ENCODE data around the gene DMAP1.

The DMAP1 gene

GRCh38 chr1:44229435-44230167, 16.3 kb downstream of the DMAP1 start:
- DNase-seq = no peak

DNA sequence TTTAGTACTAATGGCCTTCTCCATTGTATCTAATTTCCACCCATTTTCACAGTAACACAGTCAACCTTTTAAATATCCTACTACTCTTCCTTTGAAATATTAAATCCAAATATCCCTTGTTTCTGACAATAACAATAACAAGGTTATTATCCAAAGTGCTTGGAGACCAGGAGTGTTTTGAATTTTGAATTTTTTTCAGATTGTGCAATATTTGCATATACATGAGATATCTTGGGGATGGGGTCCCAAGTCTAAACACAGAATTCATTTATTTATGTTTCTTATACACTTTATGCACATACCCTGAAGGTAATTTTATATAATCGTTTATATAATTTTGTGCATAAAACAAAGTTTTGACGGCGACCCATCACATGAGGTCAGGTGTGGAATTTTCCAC, 17.5 kb downstream of the DMAP1 start:
- DNase-seq = no peak

DNA sequence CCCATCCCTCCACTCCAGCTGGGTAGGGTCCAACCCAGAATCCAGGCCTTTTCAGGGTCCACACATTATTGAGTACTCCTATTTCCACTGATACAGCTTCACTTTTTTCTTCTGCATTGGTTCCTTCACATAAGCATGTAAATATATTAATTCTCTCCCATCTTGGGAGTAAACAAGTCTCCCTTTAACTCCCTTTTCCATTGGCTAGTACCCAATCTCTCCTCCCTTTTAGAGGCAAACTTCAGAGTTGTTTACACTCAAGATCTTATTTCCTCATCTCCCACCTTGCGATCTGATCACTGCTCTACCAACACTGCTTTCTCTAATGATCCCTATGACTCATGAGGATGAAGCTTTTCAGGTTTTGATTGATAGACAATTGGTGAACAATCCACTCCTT, 20.3 kb downstream of the DMAP1 start:
- DNase-seq = no peak

DNA sequence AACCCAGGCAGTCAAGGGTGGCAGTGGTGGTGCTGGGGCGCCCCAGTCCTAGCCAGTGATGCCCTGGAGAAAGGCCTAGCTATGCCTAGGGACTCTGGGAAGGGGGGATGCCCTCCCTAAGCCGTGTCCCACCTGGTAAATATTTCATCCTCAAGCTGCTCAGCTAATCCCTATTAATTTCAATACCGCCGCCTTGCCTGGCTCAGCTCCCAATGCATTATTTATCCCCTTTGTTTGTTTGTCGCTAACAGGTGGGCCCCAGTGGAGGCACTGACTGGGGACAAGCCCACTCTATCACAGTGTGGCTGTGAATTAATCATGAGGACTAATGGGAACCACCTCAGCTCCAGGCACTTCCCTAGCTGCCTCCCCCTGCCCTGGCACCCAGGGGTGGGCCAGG, 22.5 kb downstream of the DMAP1 start:
- DNase-seq = no peak

DNA sequence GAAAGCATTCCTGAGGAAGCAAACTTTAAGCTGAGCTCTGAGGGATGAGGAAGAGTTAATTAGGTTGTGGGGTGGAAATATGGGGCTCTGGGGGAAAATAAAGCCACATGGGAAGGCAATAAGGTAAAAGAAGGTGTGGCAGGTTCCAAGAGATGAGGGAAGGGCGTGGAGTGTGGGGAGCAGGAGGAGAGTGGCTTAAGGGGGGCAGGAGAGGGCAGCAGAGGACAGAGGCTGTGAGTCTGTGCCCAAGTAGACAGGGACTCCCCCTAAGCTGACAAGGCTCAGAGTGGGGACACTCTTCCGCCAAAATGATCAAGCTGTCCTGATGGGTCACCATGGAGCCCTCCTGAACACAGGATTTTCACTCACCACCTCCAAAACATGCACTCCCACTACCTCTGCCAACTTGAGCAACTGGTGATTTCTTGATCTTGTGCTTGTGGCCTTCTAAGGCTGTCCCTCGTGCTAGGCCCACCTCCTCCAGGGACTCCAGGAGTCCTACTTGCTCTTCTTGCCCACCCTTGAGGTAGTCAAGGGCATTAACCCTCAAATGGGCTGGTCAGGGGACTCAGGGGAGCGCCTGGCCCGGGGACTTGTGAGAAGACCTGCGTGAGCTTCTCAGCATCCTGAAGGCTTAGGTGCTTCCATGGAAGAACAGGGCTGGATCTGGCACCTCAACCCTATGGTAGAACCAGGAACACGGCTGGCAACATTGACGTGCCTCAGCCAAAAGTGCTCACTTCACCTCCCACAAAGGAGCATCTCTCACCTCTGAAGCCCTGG, 23.4 kb downstream of the DMAP1 start:
- DNase-seq = no peak

DNA sequence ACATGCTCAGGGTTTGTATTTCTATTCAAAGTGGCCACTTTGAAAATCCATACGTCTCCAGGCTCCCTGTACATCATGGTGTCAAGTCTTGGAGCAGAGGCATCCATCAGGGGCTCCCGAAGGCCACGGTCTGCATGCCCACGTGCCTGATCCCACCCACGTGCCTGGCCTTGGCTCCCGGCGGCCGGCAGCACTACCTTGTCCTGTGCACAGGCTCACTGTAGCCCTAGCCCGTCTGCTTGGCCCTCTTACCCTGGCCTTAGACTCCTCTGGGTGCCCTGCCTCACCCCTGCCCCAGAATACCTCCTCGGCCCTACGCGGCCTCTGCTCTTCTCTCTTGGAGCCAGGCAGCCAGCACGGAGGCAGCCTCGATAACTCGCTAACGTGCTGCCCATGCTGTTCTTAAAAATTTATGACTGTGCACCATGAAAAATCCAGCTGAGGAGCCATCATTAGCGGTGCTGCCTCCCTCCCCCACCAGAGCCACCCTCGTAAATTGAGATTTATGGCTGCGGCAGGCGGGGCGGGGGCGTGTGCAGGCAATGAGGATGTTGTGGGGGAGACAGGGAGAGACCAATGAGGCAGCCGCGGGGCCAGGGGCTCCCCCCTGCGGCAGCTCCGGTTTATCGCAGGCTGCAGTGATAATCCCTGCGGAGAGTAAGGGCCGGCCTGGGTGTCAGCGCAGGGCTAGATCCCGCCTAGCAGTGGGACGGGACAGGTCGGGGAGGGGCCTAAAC, 24.6 kb downstream of the DMAP1 start:
- no peak for DNase-seq

DNA sequence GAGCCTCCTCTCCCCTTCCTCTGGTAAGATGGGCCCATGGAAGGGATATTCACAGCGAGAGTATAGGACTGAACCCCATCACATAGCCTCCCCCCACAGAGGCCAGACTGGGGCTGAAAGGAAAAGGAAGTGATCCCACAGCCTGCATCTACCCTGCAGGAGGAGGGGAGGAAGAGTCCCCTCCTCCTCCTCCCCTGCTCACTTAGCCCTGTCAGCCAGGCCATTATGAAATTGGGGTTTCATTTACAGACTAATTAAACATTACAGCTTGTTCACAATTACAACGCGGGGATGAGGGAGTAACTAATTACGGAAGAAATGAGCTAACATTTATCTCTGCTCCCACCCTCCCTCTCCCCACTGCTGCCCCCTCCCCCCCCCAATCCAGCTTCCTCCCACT, 25.4 kb downstream of the DMAP1 start:
- no peak for DNase-seq

GRCh38 chr1:44239331-44239960, 26.2 kb downstream of the DMAP1 start:
- no peak for DNase-seq

DNA sequence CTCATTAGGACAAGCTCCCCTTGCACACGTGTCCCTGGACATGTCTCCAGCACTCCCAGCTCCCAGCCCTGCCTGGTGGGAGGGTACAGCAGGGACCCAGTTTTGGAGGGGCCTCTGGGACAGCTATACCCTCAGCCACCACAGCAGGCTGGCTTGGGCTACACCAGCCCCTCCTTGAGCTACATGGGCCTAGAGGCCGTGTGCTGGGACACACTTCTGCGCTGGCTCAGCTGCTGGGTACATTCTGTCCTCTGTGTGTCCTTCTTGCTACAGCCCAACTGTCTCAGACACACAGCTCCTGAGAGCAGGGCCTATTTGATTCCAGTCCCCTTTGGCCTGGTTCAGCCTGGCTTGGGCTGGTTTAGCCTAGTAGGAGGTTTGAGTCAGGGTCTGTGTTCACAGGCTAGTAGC, 26.7 kb downstream of the DMAP1 start:
- no peak for DNase-seq

DNA sequence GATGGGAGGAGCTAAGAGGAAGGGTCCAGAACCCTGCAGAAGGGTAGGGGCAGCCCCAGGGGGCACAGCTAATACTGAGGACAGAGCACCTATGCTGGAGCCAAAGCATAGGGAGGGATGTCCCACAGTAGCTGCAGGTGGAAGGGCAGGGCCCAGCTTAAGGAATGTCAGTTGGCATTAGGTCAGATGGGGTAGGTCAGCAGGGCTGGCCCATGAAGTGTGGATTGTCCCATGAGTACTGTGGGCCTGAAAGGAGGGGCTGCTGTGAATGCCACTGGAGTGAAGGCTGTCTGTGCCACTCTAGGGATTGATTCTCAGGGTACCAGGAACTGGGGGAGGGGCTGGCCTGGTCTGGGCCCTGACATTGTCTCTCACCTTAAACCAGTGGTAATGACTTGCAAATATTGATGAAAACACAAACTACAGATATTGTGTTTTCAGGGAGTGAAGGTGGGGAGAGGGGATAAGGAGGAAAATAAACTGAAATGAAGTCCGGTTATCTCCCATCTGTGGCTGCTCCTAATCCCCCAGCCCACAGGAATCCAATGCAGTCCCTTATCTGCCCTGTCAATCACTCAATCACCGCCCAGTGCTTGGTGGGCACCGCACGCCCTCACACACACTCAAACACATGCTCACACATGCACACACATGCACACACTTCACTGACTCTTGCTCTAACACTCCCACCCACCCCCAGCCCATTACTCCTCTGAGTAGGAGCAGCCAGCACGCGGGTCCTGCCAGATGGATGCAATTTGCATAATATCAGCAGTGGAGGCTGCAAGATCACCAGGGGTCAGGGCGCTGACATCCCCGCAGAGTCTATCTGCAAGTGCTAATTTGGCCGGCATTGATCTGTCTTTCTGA, 27.8 kb downstream of the DMAP1 start:
- no peak for DNase-seq

DNA sequence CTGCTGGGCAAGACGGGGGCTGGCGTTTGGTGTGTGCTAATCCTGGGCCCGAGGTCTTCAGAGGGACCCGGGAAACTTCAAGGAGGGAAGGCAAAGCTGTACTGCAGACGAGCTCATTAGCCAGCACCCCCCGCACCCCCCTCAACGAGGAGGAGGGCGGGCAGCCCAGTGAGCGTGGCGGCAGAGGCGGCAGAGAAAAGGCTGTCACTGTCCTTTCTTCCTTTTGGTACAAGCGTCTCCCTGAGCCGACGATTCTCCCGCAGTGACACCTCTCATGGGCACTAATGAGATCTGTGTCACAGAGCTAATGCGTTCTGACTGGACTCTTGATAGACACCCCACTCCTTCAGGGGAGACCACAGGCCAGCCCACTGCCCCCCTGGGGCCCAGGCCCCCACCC, 29.5 kb downstream of the DMAP1 start:
- no peak for DNase-seq

DNA sequence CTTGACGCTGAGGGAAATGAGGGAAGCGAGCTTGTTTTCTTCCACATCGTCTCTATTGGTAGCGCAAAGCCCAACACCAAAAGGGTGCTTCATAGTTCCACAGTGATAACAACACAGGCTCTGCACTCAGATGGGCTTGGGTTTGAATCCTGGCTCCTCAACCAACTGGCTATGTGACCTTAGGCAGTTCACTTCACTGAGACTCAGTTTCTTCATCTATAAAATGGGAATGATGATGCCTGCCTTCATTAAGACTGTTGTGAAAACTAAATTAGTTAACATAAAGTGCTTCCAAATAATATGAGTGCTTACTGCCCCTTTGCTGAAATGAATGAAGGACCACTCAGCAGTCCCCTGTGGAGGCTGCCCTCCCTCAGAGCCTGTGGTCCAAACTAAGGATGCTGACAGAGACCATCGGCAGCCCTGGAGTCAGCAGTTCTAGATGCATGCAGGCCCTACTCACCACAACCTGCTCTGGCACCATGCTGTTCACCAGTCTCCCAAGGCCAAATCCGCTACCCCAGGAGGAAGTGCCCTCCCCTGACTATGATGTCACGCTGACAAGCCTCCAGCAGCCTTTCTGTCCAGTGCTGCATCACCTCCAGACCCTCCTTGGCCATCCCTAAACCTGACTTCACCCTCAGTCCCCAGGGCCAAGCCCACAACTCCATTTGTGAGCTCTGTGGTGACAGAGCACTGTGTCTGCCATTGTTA, 30.7 kb downstream of the DMAP1 start:
- no peak for DNase-seq

- no peak for DNase-seq
Observed at GRCh38 chr1:44244986-44245385, 31.7 kb downstream of the DMAP1 start.

DNA sequence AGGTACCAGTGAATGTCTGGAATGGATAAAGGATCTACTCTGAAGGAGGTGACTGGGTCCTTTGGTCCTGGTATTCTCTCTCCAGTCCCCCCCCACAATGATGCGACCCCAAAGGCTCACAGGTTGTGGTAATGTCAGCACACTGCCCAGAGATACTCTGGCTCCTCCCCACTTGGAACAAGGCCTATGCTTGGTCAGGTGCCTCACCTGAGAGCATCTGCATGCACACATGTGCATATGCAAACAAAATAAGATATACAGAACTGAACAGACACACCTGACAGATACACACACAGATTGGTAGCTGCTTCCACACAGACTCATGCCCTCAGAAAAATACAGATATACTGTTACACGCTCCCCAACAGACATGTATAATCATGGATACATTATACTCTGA, 33.5 kb downstream of the DMAP1 start:
- DNase-seq = no peak

GRCh38 chr1:44249543-44249942, 36.3 kb downstream of the DMAP1 start:
- DNase-seq = no peak

DNA sequence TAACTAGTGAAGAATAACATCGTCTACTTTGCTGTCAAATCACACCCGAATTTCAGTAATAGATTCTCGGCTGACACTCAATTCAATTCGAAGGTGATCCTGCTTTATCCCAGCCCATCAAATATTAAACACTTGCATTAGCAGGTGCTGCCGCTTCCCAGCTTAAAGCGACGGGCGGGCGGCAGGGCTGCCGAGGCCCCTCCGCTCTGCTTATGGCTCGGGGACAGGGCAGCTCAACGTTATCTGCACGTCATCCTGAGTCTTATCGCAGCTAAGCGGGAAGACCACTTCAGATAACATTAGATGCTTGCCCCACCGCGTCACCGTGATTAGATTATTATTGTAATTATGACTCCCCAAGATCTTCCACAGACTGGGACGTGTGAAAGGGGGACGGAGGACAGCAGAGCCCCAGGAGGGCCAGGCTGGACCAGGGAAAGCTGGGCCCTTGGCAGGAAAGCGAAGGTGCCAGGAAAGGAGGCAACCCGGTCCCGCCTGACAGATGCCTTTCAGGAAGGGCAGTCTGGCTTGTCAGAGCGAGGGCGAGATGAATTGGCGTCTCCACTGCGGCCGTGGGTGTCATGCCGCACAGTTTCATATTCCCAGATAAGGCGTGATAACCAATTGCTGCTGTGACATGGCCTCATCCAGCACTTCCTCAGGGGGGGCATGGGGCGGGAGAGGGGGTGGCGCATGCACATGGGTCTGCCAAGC, 37.0 kb downstream of the DMAP1 start:
- DNase-seq = no peak

DNA sequence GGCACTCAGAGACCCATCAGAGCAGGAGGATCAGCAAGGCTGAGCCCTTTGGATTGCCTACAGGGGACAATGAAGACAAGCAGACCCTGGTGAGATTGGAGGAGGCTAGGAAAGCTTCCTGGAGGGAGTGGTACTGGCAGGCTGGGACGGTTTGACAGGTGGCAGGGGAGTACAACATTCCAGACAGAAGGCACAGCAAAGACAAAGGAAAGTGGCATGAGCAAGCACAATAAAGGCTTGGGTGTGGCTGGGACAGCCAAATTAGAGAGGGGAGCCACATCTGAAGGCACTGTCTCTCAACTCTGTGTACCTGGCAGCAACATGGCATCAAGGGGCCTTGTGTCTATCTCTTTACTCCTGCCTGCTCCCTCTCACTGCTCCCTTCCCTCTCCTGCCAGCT, 38.2 kb downstream of the DMAP1 start:
- DNase-seq = no peak

DNA sequence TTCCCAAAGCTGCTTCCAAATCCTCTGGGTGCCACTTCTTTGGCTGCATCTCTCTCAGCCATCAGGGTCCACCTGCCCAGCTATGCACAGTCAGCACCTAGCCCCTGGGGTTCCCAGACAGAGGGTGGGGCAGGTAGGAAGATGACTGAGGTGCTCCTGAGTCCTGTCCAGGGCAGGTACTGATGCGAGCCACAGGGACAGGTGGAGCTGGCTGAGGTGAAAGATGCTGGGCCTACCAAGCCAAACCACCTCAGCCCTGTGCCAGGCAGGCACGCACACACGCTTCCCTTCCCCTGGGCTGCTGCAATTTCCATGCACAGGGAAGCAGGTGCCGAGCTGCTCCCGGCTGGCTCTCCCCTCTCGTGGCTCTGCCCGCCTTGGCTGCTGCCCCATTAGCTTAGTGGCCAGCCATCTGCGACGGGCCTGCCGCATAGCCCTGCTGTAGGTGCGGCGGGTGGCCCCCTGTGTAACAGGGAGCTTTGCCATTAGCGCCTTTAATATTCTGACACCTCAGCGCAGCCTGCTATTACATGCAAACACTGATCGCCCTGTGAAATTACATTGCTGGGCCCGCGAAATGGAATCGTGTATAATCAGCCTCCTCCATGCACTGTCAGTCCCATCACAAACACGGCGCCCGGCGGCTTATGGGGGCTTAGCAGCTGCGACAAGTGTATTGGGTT, 38.9 kb downstream of the DMAP1 start:
- no peak for DNase-seq

GRCh38 chr1:44254392-44254910, 41.2 kb downstream of the DMAP1 start:
- no peak for DNase-seq
